OCI-LY1 (cell line): ENCODE results near the gene PHF2.

ENCODE experiments used
- H2AFZ ChIP-seq: fragments of 200-600 bp; sonication (generic), shearing (Covaris generic); 2 replicates; pipeline ENCODE4 v1.6.0; 2014; ENCODE audit warnings: antibody characterized with exemption, mild to moderate bottlenecking, low read length
- H3F3A ChIP-seq: fragments of 200-600 bp; sonication (generic), shearing (Covaris generic); 2 replicates; pipeline ENCODE4 v1.6.0; 2014; ENCODE audit warnings: mild to moderate bottlenecking, antibody characterized with exemption, low read length, moderate library complexity; ENCODE audit not compliant: insufficient read depth
- H3K27ac ChIP-seq: fragments of 200-600 bp; sonication (generic); 2 replicates; pipeline ENCODE4 v1.5.1; 2014; ENCODE audit warnings: low read length, mixed run types, mild to moderate bottlenecking, low read depth; ENCODE audit not compliant: poor library complexity, severe bottlenecking
- H3K27me3 ChIP-seq: fragments of 200-600 bp; sonication (generic); 2 replicates; pipeline ENCODE4 v1.6.0; 2014; ENCODE audit warnings: antibody characterized with exemption, mild to moderate bottlenecking, low read length, moderate library complexity; ENCODE audit not compliant: insufficient read depth
- H3K36me3 ChIP-seq: fragments of 200-600 bp; sonication (generic); 2 replicates; pipeline ENCODE4 v1.6.1; 2014; ENCODE audit warnings: mild to moderate bottlenecking, antibody characterized with exemption, low read length, moderate library complexity, mixed read lengths; ENCODE audit not compliant: insufficient read depth
- H3K4me1 ChIP-seq: fragments of 200-600 bp; sonication (generic); 2 replicates; pipeline ENCODE4 v1.5.1; 2014; ENCODE audit warnings: mild to moderate bottlenecking, low read length, moderate library complexity; ENCODE audit not compliant: insufficient read depth, severe bottlenecking
- H3K4me2 ChIP-seq: fragments of 200-600 bp; sonication (generic), shearing (Covaris generic); 2 replicates; pipeline ENCODE4 v1.6.1; 2014; ENCODE audit warnings: low read length
- H3K4me3 ChIP-seq: fragments of 200-600 bp; sonication (generic); 2 replicates; pipeline ENCODE4 v1.5.1; 2014; ENCODE audit warnings: low read length, low read depth, mild to moderate bottlenecking, mixed read lengths; ENCODE audit not compliant: poor library complexity, severe bottlenecking
- H3K79me2 ChIP-seq: fragments of 200-600 bp; shearing (Covaris generic); 2 replicates; pipeline ENCODE4 v1.6.1; 2016; ENCODE audit warnings: mixed run types, low read length, mixed read lengths; ENCODE audit not compliant: insufficient read depth
- H3K9ac ChIP-seq: fragments of 200-600 bp; sonication (generic), shearing (Covaris generic); 2 replicates; pipeline ENCODE4 v1.6.1; 2014; ENCODE audit warnings: mild to moderate bottlenecking, low read length, mixed read lengths
- H3K9me2 ChIP-seq: fragments of 200-600 bp; sonication (generic), shearing (Covaris generic); 2 replicates; pipeline ENCODE4 v1.6.1; 2014; ENCODE audit warnings: low read depth, mild to moderate bottlenecking, low read length, mixed read lengths
- H3K9me3 ChIP-seq: fragments of 200-600 bp; shearing (Covaris generic); 2 replicates; pipeline ENCODE4 v1.6.1; 2014; ENCODE audit warnings: low read length, mixed read lengths
- H4K20me1 ChIP-seq: fragments of 200-600 bp; sonication (generic), shearing (Covaris generic); 2 replicates; pipeline ENCODE4 v1.6.0; 2016; ENCODE audit warnings: mild to moderate bottlenecking, low read length; ENCODE audit not compliant: insufficient read depth
- EZH2 ChIP-seq: fragments of 200-600 bp; sonication (generic), shearing (Covaris generic); IDR thresholded peaks from 2 replicates; pipeline ENCODE4 v1.8.0; 2017; ENCODE audit warnings: borderline replicate concordance, mixed run types, mild to moderate bottlenecking, antibody characterized with exemption, low read length, moderate library complexity, mixed read lengths
- TF ChIP-seq, protein P1 (sequence below): fragments of 200-600 bp; sonication (generic), shearing (Covaris generic); IDR thresholded peaks from 2 replicates; pipeline ENCODE4 v1.5.1; 2017; ENCODE audit warnings: mild to moderate bottlenecking, antibody characterized with exemption, low read length, moderate library complexity, mixed read lengths

PHF2 gene

DNA sequence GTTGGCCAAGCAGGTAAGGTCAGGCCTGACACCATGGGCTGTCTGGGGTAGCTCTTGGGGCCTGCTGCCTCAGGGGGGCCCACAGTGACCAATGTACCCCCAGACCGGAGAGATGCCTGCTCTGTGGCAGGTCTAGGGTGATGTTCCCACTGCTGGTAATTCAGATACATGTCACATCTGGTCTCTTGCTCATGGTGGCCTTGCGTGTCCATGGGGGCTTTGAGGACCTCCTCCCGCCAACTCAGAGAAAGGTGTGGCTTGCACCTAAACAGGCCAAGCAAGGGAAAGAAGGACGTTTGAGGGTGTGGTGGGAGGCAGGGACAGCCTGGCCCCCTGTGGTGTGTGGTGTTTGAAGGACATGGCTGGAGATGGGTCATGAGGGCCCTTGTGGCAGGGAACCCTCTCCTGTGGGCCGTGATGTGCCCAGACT, 75.2 kb downstream of the PHF2 start:
- Histone ChIP-seq H3K4me1 (no peaks in the 10 kb centered on the region), H3K9ac (no peak overlapping the region), H4K20me1 (no peaks in the 10 kb centered on the region), H3F3A (no peaks in the 10 kb centered on the region), H3K4me2 (no peak overlapping the region), H3K79me2 (no peaks in the 10 kb centered on the region), H3K36me3 (peaks cover 11% of the 10 kb centered on the region), H3K9me3 (no peaks in the 10 kb centered on the region), H3K4me3 (no peak overlapping the region), H3K27ac (no peak overlapping the region), H2AFZ (no peak overlapping the region), H3K9me2 (no peaks in the 10 kb centered on the region), H3K27me3 (no peaks in the 10 kb centered on the region)
- no peak for TF ChIP-seq EZH2
- TF ChIP-seq, protein P1, sequence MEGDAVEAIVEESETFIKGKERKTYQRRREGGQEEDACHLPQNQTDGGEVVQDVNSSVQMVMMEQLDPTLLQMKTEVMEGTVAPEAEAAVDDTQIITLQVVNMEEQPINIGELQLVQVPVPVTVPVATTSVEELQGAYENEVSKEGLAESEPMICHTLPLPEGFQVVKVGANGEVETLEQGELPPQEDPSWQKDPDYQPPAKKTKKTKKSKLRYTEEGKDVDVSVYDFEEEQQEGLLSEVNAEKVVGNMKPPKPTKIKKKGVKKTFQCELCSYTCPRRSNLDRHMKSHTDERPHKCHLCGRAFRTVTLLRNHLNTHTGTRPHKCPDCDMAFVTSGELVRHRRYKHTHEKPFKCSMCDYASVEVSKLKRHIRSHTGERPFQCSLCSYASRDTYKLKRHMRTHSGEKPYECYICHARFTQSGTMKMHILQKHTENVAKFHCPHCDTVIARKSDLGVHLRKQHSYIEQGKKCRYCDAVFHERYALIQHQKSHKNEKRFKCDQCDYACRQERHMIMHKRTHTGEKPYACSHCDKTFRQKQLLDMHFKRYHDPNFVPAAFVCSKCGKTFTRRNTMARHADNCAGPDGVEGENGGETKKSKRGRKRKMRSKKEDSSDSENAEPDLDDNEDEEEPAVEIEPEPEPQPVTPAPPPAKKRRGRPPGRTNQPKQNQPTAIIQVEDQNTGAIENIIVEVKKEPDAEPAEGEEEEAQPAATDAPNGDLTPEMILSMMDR = no peak

DNA sequence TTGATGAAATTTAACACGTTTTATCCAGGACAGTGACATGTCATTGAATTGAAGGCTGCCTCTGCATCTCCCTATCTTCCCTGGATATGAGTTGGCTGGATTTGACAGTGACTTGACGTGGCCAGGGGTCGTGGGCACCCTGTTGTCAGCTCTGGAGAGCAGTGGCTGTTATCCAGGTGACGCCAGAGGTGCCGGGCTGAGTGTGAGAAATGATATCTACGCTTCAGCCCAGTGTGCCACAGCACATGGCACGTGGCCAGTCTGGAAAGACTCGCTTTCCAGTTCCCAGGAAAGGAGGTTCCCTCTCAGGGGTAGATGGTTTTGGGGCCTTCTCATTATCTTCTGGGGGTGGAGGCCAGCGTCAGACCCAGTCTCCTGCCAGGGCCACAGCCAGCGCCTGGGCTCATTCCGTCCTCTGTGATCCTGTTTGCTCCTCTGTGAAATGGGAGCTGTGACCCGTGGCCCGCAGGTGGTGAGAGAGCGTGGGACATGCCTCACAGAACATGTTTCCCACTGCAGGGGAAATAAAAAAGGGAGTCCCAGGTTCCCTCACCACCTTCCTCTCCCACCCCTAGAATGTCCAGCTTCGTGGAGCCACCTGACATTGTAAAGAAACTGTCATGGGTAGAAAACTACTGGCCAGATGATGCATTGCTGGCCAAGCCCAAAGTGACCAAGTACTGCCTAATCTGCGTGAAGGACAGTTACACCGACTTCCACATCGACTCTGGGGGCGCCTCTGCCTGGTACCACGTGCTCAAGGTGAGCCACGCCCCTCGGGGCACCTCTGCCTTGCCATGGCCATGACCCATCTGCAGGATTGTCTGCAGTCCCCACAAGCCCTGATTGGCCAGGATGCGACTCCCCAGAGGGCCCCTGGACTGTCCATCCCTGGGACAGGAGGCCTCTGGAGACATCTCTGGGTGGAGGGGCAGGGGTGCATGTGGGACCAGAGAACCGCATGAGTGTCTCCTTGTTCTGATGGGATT, 76.5 kb downstream of the PHF2 start:
- no peak overlapping the region for H3K27ac ChIP-seq
- no peaks in the 10 kb centered on the region for H3K27me3 ChIP-seq
- no peaks in the 10 kb centered on the region for H4K20me1 ChIP-seq
- peaks cover 11% of the 10 kb centered on the region for H3K36me3 ChIP-seq
- no peaks in the 10 kb centered on the region for H3K79me2 ChIP-seq
- no peak overlapping the region for H2AFZ ChIP-seq
- no peak overlapping the region for H3K4me2 ChIP-seq
- no peak for TF ChIP-seq EZH2
- TF ChIP-seq, protein P1 = no peak
- no peaks in the 10 kb centered on the region for H3F3A ChIP-seq
- no peak overlapping the region for H3K4me3 ChIP-seq
- H3K9me3 ChIP-seq = no peaks in the 10 kb centered on the region
- H3K9me2 ChIP-seq = no peaks in the 10 kb centered on the region
- no peaks in the 10 kb centered on the region for H3K4me1 ChIP-seq
- no peak overlapping the region for H3K9ac ChIP-seq

DNA sequence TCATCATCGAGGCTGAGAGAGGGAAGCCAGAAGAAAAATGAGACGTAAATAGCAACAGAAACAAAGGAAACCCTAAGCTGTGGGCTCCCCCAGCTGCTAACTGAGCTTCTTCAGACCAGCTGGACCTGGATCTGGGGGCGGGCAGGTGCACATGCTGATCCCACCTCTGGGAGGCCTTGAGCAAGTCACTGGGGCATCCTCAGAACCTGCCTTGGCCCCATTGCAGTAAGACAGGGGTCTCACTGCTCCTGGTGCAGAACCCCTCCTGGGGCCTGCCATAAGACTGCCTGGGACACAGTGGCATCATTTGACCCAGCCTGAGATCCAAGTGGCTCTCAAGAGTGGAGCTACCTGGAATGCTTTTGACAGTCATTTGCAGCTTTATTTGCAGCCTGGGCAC, 77.4 kb downstream of the PHF2 start:
- no peak overlapping the region for H2AFZ ChIP-seq
- H4K20me1 ChIP-seq = no peaks in the 10 kb centered on the region
- H3K9ac ChIP-seq = no peak overlapping the region
- H3K4me1 ChIP-seq = no peaks in the 10 kb centered on the region
- H3K9me2 ChIP-seq = no peaks in the 10 kb centered on the region
- H3K27me3 ChIP-seq = no peaks in the 10 kb centered on the region
- H3K9me3 ChIP-seq = no peaks in the 10 kb centered on the region
- no peaks in the 10 kb centered on the region for H3F3A ChIP-seq
- TF ChIP-seq EZH2 = no peak
- TF ChIP-seq, protein P1 = no peak
- no peak overlapping the region for H3K4me3 ChIP-seq
- H3K36me3 ChIP-seq = peaks cover 11% of the 10 kb centered on the region
- H3K4me2 ChIP-seq = no peak overlapping the region
- no peaks in the 10 kb centered on the region for H3K79me2 ChIP-seq
- H3K27ac ChIP-seq = no peak overlapping the region
